Ectodermal cell (in vitro differentiated cells): ENCODE results near the gene EXOC2.

Source experiments
- H3K27ac ChIP-seq: 2 replicates; pipeline ENCODE4 v1.7.0; 2013; ENCODE audit warnings: mild to moderate bottlenecking, low read depth, low read length; ENCODE audit not compliant: insufficient read depth, poor library complexity, severe bottlenecking
- H3K27me3 ChIP-seq: 2 replicates; pipeline ENCODE4 v1.7.0; 2013; ENCODE audit warnings: mild to moderate bottlenecking, low read length; ENCODE audit not compliant: insufficient read depth, control insufficient read depth, poor library complexity, severe bottlenecking
- H3K36me3 ChIP-seq: one replicate; pipeline ENCODE4 v1.7.0; 2013; ENCODE audit warnings: low read length; ENCODE audit not compliant: control insufficient read depth, insufficient read depth
- H3K4me1 ChIP-seq: one replicate; pipeline ENCODE4 v1.7.0; 2013; ENCODE audit warnings: low read length; ENCODE audit not compliant: control insufficient read depth, insufficient read depth
- H3K4me3 ChIP-seq: 2 replicates; pipeline ENCODE4 v1.7.0; 2013; ENCODE audit warnings: low read depth, low read length, control low read depth; ENCODE audit not compliant: insufficient read depth
- H3K9me3 ChIP-seq: 2 replicates; pipeline ENCODE4 v1.7.0; 2013; ENCODE audit warnings: mild to moderate bottlenecking, low read length, moderate library complexity; ENCODE audit not compliant: control insufficient read depth
- whole genome bisulfite sequencing, 2 experiments: methylation state at CpG; one replicate each; pipeline ENCODE4 v1.1.7; 2013; ENCODE audit warnings: missing lambda C conversion rate in 2 of 2; 5-methylcytosine and 5-hydroxymethylcytosine counted together

Gene EXOC2

DNA sequence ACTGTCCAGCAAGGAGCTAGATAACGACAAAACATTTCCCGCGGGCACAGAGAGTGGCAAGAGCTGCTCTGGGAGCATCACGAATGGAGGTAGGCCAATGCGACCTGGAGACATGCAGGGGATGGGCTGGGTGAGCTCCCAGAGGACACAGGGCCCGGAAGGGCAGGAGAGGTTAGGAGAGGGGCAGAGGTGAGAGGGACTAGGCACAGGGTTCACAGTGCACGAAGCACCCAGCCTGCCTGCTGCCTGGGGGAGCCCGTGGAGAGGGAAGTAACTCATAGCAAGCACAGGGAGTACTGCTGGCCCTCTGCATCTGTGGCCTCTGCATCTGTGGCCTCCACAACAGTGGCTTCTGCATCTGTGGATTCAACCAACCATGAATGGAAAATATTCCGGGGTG lies 162.5 kb downstream of the EXOC2 start:
- Histone ChIP-seq H3K9me3 (no peaks in the 10 kb centered on the region), H3K36me3 (no peaks in the 10 kb centered on the region), H3K4me1 (no peaks in the 10 kb centered on the region), H3K27me3 (no peaks in the 10 kb centered on the region), H3K27ac (no peak overlapping the region), H3K4me3 (no peak overlapping the region)
- WGBS, 2 experiments, result 93 to 97% methylated on average over 9 of the region's 9 CpGs

DNA sequence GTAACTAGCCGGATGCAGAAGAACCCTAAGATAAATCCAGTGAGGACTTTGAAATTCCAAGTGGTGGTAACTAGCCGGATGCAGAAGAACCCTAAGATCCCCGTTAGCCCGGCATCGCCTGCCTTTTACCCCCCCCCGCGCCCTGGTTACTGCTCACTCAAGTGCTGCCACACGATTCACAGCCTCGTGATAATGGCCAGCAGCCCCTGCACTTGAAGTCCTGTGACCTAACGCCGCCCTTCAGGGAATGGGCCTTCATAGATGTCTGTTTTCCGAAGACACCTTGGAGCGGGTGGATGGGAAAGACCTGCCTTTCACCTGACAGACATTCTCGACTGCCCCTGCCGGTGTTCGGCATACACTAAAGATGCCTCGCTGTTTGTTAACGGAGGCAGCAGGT lies 163.9 kb downstream of the EXOC2 start:
- no peaks in the 10 kb centered on the region for H3K36me3 ChIP-seq
- no peak overlapping the region for H3K27ac ChIP-seq
- 94 to 95% methylated on average over 18 of the region's 18 CpGs for WGBS, 2 experiments
- no peaks in the 10 kb centered on the region for H3K9me3 ChIP-seq
- no peak overlapping the region for H3K4me3 ChIP-seq
- H3K4me1 ChIP-seq, result no peaks in the 10 kb centered on the region
- no peaks in the 10 kb centered on the region for H3K27me3 ChIP-seq

DNA sequence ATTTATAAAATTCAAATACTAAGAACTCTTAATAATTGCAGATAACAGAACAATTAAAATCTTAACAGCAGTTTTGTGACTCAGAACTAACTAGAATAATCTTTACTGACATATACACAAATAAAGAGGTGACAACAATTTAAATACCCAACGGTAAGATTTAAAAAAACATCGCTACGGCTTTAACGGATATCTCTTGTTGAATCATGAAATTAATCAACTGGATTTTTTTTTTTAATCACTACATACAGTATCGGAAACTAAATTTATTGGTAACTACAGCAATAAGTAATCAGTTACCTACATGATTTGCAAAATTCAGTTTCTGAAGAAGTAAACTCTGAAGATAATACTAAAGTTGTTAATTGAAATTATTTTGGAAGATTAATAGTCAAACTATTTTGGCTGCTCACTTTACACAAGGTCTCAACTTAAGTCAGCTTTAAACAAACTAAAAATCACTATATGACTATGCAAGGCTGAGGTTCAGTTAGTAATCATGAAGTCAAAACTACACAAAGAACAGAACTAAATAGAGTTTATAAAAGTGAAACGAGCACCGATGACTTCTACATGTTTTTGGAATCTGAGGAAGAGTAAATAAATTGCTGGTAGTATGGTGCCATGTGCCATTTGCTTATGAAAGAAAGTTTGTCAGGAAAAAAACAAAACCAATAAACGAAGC lies 164.8 kb downstream of the EXOC2 start:
- no peaks in the 10 kb centered on the region for H3K4me1 ChIP-seq
- H3K27me3 ChIP-seq, result no peaks in the 10 kb centered on the region
- 91 to 96% methylated on average over 6 to 8 of the region's 8 CpGs for WGBS, 2 experiments
- no peak overlapping the region for H3K27ac ChIP-seq
- H3K9me3 ChIP-seq, result no peaks in the 10 kb centered on the region
- H3K4me3 ChIP-seq, result no peak overlapping the region
- no peaks in the 10 kb centered on the region for H3K36me3 ChIP-seq

DNA sequence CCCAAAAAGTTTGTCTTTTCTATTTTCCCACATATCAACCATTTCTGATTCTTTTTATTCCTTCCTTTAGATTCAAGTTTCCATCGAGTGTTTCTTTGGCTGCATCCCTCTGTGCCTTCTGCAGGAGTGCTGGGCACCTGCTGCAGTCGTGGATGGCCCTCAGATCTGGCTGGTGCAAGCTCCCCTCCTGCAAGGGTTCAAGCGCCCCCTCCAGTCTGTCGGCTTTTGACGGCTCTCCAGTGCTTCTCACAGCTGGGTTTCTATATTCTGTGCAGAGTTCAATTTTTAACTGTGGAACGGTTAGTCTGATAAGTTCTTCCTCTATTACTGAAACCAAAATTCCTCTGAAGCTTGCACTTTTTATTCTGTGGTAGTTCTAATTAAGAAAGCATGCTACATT lies 168.1 kb downstream of the EXOC2 start:
- no peaks in the 10 kb centered on the region for H3K27me3 ChIP-seq
- no peaks in the 10 kb centered on the region for H3K9me3 ChIP-seq
- no peak overlapping the region for H3K4me3 ChIP-seq
- WGBS, 2 experiments, result 69 to 70% methylated on average over 6 of the region's 6 CpGs
- no peaks in the 10 kb centered on the region for H3K4me1 ChIP-seq
- H3K36me3 ChIP-seq, result no peaks in the 10 kb centered on the region
- H3K27ac ChIP-seq, result no peak overlapping the region

DNA sequence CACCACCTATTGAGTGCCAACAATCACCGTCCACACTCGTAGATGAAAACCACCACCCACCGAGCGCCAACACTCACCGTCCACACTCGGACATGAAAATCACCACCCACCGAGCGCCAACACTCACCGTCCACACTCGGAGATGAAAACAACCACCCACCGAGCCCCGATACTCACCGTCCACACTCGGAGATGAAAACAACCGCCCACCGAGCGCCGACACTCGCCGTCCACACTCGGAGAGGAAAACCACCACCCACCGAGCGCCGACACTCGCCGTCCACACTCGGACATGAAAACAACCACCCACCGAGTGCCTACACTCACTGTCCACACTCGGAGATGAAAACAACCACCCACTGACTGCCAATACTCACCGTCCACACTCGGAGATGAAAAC lies 172.1 kb downstream of the EXOC2 start:
- H3K9me3 ChIP-seq, result no peaks in the 10 kb centered on the region
- 90 to 92% methylated on average over 31 of the region's 31 CpGs for WGBS, 2 experiments
- H3K27me3 ChIP-seq, result no peaks in the 10 kb centered on the region
- H3K4me3 ChIP-seq, result no peak overlapping the region
- no peaks in the 10 kb centered on the region for H3K36me3 ChIP-seq
- H3K27ac ChIP-seq, result no peak overlapping the region
- H3K4me1 ChIP-seq, result no peaks in the 10 kb centered on the region

DNA sequence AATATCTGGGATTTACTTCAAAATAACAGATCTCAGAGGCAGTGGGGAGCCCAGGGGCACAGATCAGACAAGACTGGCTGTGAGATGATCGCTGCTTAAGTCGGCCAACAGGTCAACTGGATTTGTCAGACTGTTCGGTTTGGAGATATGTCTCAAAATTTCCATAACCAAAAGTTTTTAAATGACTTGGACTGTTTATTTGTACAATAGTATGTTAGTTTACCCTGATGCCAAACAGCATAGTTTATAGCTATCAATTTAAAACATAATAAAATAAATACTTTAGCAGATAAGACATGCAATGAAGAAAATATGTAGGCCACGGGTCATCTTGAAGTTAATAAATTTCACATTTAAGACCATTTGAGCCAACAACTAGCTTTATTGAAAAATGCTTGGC lies 174.7 kb downstream of the EXOC2 start:
- Histone ChIP-seq H3K27me3 (no peaks in the 10 kb centered on the region), H3K36me3 (no peaks in the 10 kb centered on the region), H3K9me3 (no peaks in the 10 kb centered on the region), H3K4me1 (no peaks in the 10 kb centered on the region), H3K4me3 (no peak overlapping the region), H3K27ac (no peak overlapping the region)
- WGBS, 2 experiments, result 94 to 96% methylated on average over 4 of the region's 4 CpGs

DNA sequence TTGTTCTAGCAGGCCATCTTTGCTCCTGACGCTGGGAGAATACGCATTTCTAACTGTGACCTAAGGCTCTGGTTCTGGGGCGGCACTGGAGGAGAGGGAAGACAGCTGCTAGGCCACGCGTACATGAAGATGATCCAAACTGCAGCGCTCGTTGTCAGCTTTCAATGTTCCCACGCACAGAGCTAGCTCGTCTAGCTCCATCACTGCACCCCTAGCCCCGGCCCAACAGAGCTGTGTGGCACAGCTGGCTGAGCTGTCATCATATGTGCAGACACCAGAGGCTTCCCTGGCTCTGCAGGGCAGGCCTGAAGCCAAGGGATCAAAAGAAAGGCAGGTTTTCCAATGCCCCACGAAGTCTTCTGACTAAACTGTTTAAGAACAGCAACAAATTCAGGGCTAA lies 176.7 kb downstream of the EXOC2 start:
- WGBS, 2 experiments, result 93 to 95% methylated on average over 11 of the region's 11 CpGs
- Histone ChIP-seq H3K4me1 (no peaks in the 10 kb centered on the region), H3K4me3 (no peak overlapping the region), H3K36me3 (no peaks in the 10 kb centered on the region), H3K27me3 (no peaks in the 10 kb centered on the region), H3K27ac (no peak overlapping the region), H3K9me3 (no peaks in the 10 kb centered on the region)

DNA sequence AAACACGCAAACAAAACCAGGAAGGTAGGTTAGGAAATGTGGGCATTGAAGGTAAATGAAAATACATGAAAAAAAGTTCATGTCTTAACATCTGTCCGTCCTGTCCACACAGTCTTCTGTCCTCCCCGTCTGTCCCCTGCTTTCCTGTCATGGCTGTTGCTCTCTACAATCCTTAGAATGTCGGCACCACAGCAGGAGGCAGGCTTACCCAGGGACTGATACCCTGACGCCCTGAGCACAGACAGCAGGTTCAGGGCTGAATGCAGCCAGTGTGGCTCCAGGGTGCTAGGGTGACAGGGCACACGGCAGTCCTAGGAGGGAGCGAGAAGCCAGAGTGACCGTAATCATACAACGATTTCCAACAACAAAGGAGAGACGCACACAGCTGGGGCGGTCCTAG lies 177.7 kb downstream of the EXOC2 start:
- no peaks in the 10 kb centered on the region for H3K36me3 ChIP-seq
- H3K27ac ChIP-seq, result no peak overlapping the region
- no peaks in the 10 kb centered on the region for H3K4me1 ChIP-seq
- 85 to 88% methylated on average over 10 to 11 of the region's 11 CpGs for WGBS, 2 experiments
- H3K9me3 ChIP-seq, result no peaks in the 10 kb centered on the region
- H3K27me3 ChIP-seq, result no peaks in the 10 kb centered on the region
- H3K4me3 ChIP-seq, result no peak overlapping the region

DNA sequence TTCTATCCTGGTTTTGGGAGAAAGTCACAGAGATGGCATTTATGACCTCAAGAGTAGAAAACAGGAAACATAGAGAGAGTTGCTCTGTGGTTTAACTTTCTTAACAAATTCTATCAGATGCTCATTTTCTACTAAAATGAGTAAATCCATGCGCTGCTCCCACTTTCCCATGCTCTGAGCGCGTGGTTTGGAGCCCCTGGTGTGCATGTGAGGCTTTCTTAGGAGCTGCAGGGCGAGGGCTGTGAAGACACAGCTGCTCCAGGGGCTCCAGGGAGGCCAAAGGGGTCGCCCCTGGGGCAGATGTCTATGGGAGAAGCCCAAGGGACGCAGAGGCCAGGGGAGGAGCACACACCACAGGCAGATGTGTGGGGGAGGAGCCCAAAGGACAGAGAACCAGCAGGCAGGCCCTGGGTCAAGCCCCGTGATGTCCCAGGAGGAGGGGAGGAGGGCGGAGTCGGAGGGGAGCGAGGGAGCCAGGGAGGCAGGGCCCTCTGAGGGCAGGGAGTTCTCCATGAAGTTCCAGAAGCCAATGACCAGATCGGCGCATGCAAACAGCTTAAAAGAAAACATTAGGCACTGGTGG lies 178.5 kb downstream of the EXOC2 start:
- Histone ChIP-seq H3K27me3 (no peaks in the 10 kb centered on the region), H3K4me3 (no peak overlapping the region), H3K27ac (no peak overlapping the region), H3K9me3 (no peaks in the 10 kb centered on the region), H3K4me1 (no peaks in the 10 kb centered on the region), H3K36me3 (no peaks in the 10 kb centered on the region)
- 85 to 87% methylated on average over 12 of the region's 12 CpGs for WGBS, 2 experiments

DNA sequence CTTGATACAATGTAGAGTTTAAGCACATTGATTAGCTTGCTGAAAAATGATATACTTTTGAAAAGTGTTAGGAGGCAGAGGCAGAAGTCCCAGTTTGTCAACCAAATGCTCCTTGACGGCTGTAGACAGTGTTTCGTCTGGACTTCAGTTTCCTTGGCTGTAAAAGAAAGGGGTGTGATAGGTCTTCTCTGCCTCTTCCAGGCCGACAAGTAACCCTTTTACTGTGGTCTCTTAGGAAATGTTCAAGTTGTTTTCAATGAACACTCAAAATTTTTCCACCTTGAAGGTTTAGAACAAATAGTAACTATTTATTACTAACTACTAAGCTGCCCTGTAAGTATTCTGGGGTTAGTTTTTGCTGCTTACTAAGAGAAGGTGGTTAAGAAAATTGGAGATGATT lies 179.0 kb downstream of the EXOC2 start:
- no peaks in the 10 kb centered on the region for H3K4me1 ChIP-seq
- H3K27me3 ChIP-seq, result no peaks in the 10 kb centered on the region
- no peaks in the 10 kb centered on the region for H3K9me3 ChIP-seq
- no peak overlapping the region for H3K4me3 ChIP-seq
- no peak overlapping the region for H3K27ac ChIP-seq
- WGBS, 2 experiments, result 90 to 95% methylated on average over 3 of the region's 3 CpGs
- H3K36me3 ChIP-seq, result no peaks in the 10 kb centered on the region
